WTC11 (cell line): ENCODE data around the gene SPIB. TPM values are rescaled to one million over a fixed set of nuclear protein-coding genes. Genes with fewer than 3 reads are reported as not detected.

Source experiments
- ATAC-seq: fragments of 200-7000 bp; cut with Tn5 transposase; 2 replicates; pipeline ENCODE4 v1.10.0; 2021; ENCODE audit warnings: mild to moderate bottlenecking, moderate library complexity
- CTCF ChIA-PET: fragments of 300-600 bp; sonication (Branson Sonifier 250); formaldehyde crosslinking; loops from one replicate; lab custom pipeline; 2021; ENCODE audit warnings: antibody characterized with exemption; lab: Charles Lee
- POLR2A ChIA-PET: fragments of 350-600 bp; sonication (Branson Sonifier 250); formaldehyde crosslinking; loops from one replicate; lab custom pipeline; 2021; ENCODE audit warnings: antibody characterized with exemption; lab: Charles Lee
- DNase-seq: peaks from one replicate; pipeline ENCODE4 v3.0.0; 2021; ENCODE audit warnings: low spot score
- H3K27ac Mint-ChIP-seq: 2 replicates; pipeline ENCODE4 v1.8.0; 2021; ENCODE audit warnings: mixed read lengths
- H3K27me3 Mint-ChIP-seq: 2 replicates; pipeline ENCODE4 v1.8.0; 2021; ENCODE audit warnings: low read depth, mild to moderate bottlenecking, moderate library complexity, mixed read lengths
- H3K36me3 Mint-ChIP-seq: 2 replicates; pipeline ENCODE4 v1.8.0; 2021; ENCODE audit warnings: mixed read lengths
- H3K4me1 Mint-ChIP-seq: 2 replicates; pipeline ENCODE4 v1.8.0; 2022; ENCODE audit warnings: mixed read lengths
- H3K4me3 Mint-ChIP-seq: 2 replicates; pipeline ENCODE4 v1.8.0; 2021; ENCODE audit warnings: mild to moderate bottlenecking, moderate library complexity, mixed read lengths
- H3K9me3 Mint-ChIP-seq: 2 replicates; pipeline ENCODE4 v1.8.0; 2021; ENCODE audit warnings: mixed read lengths
- AR ChIP-seq: fragments of 250-450 bp; sonication (Bioruptor Pico); IDR thresholded peaks from 2 replicates; pipeline ENCODE4 v1.9.0; 2021; ENCODE audit warnings: mild to moderate bottlenecking
- CREB1 ChIP-seq: sonication (generic); formaldehyde crosslinking; IDR thresholded peaks from 2 replicates; pipeline ENCODE4 v1.8.0; 2023; ENCODE audit warnings: mild to moderate bottlenecking, missing genetic modification reagents
- GABPB1 ChIP-seq: sonication (generic); formaldehyde crosslinking; IDR thresholded peaks from 2 replicates; pipeline ENCODE4 v1.8.1; 2023; ENCODE audit warnings: mild to moderate bottlenecking, missing genetic modification reagents
- IRF1 ChIP-seq: sonication (generic); formaldehyde crosslinking; IDR thresholded peaks from 2 replicates; pipeline ENCODE4 v1.8.0; 2023; ENCODE audit warnings: missing genetic modification reagents
- NFYB ChIP-seq: sonication (generic); formaldehyde crosslinking; conservative IDR thresholded peaks from 2 replicates; pipeline ENCODE4 v1.8.0; 2022; ENCODE audit warnings: low read depth, missing genetic modification reagents
- PRRX2 ChIP-seq: fragments of 250-450 bp; sonication (Bioruptor Pico); IDR thresholded peaks from 2 replicates; pipeline ENCODE4 v1.8.0; 2021; ENCODE audit warnings: mild to moderate bottlenecking
- RORB ChIP-seq: fragments of 250-450 bp; sonication (Bioruptor Pico); IDR thresholded peaks from 2 replicates; pipeline ENCODE4 v1.9.0; 2021; ENCODE audit warnings: mild to moderate bottlenecking
- SMAD4 ChIP-seq: sonication (generic); formaldehyde crosslinking; IDR thresholded peaks from 2 replicates; pipeline ENCODE4 v1.8.0; 2022; ENCODE audit warnings: mild to moderate bottlenecking, missing genetic modification reagents
- SOX15 ChIP-seq: fragments of 250-450 bp; sonication (Bioruptor Pico); IDR thresholded peaks from 2 replicates; pipeline ENCODE4 v1.9.0; 2021; ENCODE audit warnings: mild to moderate bottlenecking
- ZNF138 ChIP-seq: sonication (generic); formaldehyde crosslinking; conservative IDR thresholded peaks from 2 replicates; pipeline ENCODE4 v1.8.1; 2022; ENCODE audit warnings: mild to moderate bottlenecking, moderate library complexity, missing genetic modification reagents
- total RNA-seq: library from RNA; stranded (reverse); gene quantifications from 3 replicates; pipeline ENCODE4 v1.2.3, GENCODE V29; 2021
- TF ChIP-seq, protein P1 (sequence below): sonication (generic); formaldehyde crosslinking; IDR thresholded peaks from 2 replicates; pipeline ENCODE4 v1.8.1; 2022; ENCODE audit warnings: mild to moderate bottlenecking, missing genetic modification reagents, moderate library complexity, borderline replicate concordance
- TF ChIP-seq, protein P2 (sequence below): sonication (generic); formaldehyde crosslinking; conservative IDR thresholded peaks from 2 replicates; pipeline ENCODE4 v1.8.1; 2022; ENCODE audit warnings: mild to moderate bottlenecking, missing genetic modification reagents
- TF ChIP-seq, protein P3 (sequence below): sonication (generic); formaldehyde crosslinking; IDR thresholded peaks from 2 replicates; pipeline ENCODE4 v1.8.0; 2022; ENCODE audit warnings: mild to moderate bottlenecking, missing genetic modification reagents
- TF ChIP-seq, protein P4 (sequence below): sonication (generic); formaldehyde crosslinking; IDR thresholded peaks from 2 replicates; pipeline ENCODE4 v1.8.0; 2022; ENCODE audit warnings: mild to moderate bottlenecking, missing genetic modification reagents
- TF ChIP-seq, protein P5 (sequence below): sonication (generic); formaldehyde crosslinking; IDR thresholded peaks from 2 replicates; pipeline ENCODE4 v1.8.1; 2023; ENCODE audit warnings: mild to moderate bottlenecking, missing genetic modification reagents, moderate library complexity
- TF ChIP-seq, protein P6 (sequence below): fragments of 250-450 bp; sonication (Bioruptor Pico); conservative IDR thresholded peaks from 2 replicates; pipeline ENCODE4 v1.9.0; 2021; ENCODE audit warnings: mild to moderate bottlenecking

SPIB gene
- total RNA-seq, 1 experiment from 2014 or later = 4.7 TPM

DNA sequence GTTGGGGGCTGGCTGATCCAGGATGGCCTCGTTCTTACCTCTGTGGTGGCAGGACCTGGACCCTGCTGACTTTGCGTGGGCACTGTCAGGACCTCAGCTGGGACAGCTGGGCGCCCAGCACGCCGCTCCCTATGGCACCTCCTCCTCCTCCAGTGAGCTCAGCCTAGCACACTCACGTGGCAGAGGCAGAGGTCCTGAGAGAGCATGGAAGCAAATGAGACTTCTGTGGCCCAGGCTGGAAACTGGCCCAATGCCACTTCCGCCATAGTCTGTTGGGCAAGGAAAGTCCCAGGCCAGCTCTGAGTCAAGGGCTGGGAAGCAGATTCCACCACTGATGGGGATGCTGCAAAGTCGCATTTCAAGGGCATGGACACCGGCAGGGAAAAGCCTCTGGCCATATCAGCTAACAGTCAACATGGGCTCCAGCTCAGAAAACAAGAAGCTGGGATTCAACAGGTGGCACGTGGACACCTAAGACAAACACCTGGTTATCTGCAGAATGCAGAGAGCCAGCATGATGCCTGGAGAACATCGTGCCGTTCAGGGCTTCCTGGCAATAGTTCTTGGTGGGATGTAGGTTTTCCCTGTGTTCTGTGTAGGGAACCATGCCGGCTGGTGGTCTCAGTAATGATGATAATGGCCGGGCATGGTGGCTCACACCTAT, 30.6 kb downstream of the SPIB start:
- POLR2A ChIA-PET = no interaction called here
- DNase-seq = no peak
- TF ChIP-seq SMAD4 (no peak), PRRX2 (CRISPR knock-in tag) (no peak), SOX15 (CRISPR knock-in tag) (no peak), NFYB (CRISPR knock-in tag) (no peak), CREB1 (no peak), AR (no peak), ZNF138 (CRISPR knock-in tag) (no peak), RORB (CRISPR knock-in tag) (no peak), IRF1 (CRISPR knock-in tag) (no peak), GABPB1 (no peak)
- TF ChIP-seq, protein P1, sequence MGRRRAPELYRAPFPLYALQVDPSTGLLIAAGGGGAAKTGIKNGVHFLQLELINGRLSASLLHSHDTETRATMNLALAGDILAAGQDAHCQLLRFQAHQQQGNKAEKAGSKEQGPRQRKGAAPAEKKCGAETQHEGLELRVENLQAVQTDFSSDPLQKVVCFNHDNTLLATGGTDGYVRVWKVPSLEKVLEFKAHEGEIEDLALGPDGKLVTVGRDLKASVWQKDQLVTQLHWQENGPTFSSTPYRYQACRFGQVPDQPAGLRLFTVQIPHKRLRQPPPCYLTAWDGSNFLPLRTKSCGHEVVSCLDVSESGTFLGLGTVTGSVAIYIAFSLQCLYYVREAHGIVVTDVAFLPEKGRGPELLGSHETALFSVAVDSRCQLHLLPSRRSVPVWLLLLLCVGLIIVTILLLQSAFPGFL = no peak
- TF ChIP-seq, protein P2, sequence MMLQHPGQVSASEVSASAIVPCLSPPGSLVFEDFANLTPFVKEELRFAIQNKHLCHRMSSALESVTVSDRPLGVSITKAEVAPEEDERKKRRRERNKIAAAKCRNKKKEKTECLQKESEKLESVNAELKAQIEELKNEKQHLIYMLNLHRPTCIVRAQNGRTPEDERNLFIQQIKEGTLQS (CRISPR knock-in tag) = no peak
- TF ChIP-seq, protein P3, sequence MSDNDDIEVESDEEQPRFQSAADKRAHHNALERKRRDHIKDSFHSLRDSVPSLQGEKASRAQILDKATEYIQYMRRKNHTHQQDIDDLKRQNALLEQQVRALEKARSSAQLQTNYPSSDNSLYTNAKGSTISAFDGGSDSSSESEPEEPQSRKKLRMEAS = no peak
- TF ChIP-seq, protein P4, sequence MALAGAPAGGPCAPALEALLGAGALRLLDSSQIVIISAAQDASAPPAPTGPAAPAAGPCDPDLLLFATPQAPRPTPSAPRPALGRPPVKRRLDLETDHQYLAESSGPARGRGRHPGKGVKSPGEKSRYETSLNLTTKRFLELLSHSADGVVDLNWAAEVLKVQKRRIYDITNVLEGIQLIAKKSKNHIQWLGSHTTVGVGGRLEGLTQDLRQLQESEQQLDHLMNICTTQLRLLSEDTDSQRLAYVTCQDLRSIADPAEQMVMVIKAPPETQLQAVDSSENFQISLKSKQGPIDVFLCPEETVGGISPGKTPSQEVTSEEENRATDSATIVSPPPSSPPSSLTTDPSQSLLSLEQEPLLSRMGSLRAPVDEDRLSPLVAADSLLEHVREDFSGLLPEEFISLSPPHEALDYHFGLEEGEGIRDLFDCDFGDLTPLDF (CRISPR knock-in tag) = no peak
- TF ChIP-seq, protein P5, sequence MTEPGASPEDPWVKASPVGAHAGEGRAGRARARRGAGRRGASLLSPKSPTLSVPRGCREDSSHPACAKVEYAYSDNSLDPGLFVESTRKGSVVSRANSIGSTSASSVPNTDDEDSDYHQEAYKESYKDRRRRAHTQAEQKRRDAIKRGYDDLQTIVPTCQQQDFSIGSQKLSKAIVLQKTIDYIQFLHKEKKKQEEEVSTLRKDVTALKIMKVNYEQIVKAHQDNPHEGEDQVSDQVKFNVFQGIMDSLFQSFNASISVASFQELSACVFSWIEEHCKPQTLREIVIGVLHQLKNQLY (CRISPR knock-in tag) = no peak
- TF ChIP-seq, protein P6, sequence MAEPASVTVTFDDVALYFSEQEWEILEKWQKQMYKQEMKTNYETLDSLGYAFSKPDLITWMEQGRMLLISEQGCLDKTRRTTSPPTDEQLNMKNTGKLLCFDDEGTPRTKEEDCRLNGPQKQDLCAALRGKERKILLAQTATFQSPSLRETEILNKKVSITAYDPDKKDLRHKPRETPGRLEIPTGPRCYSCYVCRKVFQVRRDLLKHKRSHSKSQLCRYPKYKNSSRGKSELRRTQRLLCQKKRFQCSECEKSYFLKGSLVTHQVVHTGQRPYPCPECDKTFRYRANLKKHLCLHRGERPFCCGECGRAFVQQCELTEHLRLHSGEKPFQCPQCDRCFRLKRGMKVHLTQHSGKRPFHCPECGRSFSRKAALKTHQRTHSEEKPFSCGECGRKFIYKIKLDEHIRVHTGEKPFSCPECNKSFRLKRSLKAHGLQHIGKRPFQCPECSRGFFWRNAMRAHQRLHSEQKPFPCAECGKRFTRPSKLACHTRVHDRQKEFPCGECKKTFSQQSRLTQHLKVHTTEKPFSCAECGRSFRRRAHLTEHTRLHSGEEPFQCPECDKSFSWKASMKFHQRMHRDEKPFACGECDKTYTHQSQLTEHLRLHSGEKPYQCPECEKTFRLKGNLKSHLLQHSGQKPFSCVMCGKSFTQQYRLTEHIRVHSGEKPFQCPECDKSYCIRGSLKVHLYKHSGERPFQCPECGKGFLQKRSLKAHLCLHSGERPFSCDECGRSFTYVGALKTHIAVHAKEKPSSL (CRISPR knock-in tag) = no peak
- peaks cover 5% of the 10 kb centered on the region for H3K9me3 Mint-ChIP-seq
- CTCF ChIA-PET = interaction anchor here (1.0 to 1.5 kb wide), 3 partner anchors 11 to 34 kb away, joined by 3 to 4 read pairs (median 4); no protein-coding TSS in a partner anchor
- ATAC-seq = no peak
- peaks cover 6% of the 10 kb centered on the region; the same call in 1 of the 2 replicates for H3K4me1 Mint-ChIP-seq
- H3K36me3 Mint-ChIP-seq = peaks cover 3% of the 10 kb centered on the region
- H3K27ac Mint-ChIP-seq = no peak overlapping the region
- peaks cover 2% of the 10 kb centered on the region; the same call in 1 of the 2 replicates for H3K27me3 Mint-ChIP-seq
- no peak overlapping the region for H3K4me3 Mint-ChIP-seq
